ENCODE results near the gene TMEM233. TPM values are rescaled to one million over a fixed set of nuclear protein-coding genes. Genes with fewer than 3 reads are reported as not detected.

The TMEM233 gene
- total RNA-seq, 1 donor from 2014 or later: 0.92 TPM

DNA sequence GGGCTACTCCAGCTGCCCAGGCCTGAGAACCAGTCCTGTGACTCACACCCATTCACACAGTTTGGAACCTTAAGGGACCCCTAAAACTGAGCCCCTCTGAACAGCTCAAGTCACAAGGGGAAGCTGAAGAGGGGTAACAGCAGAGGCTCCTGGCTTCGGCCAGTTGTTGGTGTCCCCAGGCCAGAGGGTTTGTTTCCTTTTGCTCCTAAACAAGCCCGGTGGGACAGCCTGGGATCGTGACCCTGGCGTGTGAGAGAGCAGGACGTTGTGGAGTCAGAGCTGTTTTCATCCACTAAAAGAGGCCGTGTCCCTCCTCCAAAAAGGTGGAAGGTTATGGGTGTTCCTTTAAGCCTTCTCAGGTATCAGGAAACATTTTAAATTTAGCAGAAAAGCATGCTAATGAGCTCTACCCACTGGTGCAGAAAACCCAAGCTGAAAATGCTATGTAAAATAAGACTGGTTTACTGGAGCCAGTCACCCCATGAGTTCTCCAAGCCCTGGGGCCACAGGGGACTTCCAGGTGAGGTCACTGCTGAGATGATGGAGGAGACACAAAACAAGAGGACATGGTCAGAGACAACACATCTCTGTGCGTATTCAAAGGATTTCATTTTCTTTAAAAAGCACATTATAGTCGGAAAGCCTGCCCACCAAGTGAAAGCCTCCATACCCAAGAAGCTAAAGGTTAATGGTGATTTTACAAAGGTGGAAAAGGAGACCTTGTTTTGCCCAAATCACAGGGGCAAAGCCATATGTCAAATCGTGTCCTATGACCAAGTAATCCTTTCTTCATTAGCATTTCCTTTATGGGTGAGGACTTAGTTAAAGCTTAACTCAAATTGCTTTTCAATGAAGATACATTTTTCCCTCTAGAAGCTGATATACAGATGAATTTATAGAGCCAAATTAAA lies 88.4 kb downstream of the TMEM233 start:
- no peak for DNase-seq

DNA sequence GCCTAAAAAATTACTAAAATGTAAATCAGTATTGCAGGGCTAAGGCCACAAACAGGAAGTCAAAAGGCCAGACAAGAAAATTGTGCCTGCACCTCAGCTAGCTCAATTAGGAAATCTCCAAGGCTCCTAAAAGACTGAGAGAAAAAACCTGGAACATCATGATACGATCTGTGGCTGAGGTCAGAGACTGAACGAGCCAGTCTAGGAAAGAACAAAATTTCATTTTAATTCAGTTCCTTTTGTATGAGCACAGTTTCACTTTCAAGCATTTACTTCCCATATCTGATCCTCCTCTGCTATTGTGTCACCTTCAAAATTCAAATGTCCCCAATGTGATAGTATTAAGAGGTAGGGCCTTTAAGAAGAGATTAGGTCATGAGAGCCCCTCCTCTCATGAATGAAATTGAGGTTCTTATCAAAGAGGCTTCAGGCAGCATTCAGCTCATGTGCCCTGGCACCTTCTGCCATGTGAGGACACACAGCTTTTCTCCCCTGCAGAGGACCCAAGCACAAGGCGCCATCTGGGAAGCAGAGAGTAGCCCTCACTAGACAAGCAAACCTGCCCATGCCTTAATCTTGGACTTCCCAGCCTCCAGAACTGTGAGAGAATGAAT lies 89.2 kb downstream of the TMEM233 start:
- DNase-seq: no peak

DNA sequence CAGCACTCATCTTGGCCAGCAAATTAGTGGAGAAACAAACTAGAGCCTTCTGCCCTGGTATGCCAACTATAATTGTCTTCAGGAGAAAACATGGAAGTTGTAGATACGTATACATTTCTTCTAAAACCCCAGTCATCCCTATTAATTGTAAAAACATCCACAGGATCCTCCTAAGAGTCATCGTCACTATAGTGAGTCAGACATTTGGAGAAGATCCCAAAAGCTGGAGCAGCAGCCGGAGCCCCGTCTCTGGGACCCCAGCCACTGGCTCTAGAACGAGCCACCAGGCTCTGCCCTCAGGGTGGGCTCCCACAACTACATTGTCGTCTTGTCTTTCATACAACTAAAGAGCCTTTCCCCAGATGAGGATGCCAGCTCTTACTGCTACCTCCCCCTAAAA lies 89.8 kb downstream of the TMEM233 start:
- no peak for DNase-seq

DNA sequence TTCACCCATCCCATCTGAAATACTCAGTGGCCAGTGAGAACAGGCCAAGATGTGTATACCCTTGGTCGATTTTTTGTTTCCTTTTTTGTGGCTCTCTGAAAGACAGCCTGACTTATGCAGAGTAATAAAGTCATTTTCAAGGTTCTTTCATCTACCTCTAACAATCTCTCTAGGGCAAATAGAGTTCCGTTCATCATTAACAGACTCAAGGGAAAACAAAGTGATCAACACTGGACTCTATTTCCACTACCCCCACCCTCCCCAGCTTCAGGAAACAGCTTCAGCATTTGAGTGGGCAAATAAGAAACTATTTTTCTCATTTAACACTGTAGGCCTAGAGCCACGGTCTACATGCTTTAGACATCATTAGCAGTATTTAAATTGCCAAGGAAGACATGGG lies 90.2 kb downstream of the TMEM233 start:
- no peak for DNase-seq

DNA sequence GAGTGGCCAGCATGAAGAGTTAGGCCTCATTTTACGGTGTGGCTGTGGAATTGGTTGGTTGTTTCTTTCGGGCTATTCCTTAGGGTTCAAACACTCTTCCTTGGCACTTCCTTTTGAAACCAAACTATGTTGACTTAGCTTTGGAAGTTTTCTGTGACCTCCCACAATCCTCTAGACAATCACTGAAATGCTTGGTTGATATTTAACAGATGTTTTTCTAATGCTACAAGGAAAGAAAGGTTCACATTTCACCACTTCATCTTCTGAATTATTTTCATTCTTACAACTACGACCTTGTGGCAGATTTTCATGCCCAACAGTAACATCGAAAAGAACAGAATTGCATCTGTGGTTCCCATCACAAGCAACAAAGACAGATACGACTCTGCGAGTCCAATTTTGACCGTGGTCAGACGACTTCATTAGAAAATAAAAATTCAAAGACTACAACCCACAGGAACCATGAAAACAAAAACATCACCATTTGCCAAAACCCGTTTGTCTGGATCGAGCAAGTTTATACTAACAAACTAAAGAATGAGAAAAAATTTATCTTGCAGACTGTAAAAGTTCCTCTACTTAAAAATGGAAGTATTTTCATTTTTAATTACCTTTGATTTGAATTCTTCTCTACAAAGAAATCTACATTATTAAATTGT lies 91.3 kb downstream of the TMEM233 start:
- peak; percentile 44 for DNase-seq

DNA sequence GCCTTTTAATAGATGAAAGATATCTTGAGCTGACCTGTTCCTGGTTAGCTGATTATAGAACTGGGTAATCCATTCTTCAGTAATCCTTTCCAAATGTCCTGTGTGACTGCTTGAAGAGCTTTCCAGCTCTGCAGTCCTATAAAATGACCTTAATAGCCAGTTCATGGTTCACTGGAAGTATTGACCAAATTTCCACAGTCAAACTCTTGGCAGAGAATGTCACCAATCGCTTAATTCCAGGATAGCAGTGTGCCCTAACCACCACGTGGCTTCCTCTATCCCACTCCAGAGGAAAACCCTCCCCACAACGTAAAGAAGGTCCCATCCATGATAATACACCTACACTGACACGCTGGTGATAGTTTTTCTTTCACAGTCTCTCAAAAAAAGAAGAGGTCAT lies 91.8 kb downstream of the TMEM233 start:
- no peak for DNase-seq

DNA sequence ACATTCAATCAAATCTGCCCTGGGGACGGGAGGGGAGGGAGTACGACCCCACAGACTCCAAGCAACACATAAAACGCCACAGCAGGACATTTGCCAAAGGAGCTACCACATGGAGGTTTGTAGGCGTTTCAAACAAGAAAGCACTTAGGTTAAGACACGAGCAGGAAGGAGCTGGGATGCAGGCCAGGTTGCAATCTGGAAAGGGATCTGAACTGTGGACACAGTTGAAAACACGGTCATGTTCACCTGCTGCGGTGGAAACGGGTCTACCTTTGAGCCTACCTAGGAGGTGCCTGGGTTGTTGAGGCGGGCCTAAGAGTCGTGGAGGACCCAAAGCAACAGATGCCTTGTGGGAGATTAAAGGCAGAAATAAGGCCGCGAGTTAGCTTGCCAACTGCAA lies 92.8 kb downstream of the TMEM233 start:
- no peak for DNase-seq

DNA sequence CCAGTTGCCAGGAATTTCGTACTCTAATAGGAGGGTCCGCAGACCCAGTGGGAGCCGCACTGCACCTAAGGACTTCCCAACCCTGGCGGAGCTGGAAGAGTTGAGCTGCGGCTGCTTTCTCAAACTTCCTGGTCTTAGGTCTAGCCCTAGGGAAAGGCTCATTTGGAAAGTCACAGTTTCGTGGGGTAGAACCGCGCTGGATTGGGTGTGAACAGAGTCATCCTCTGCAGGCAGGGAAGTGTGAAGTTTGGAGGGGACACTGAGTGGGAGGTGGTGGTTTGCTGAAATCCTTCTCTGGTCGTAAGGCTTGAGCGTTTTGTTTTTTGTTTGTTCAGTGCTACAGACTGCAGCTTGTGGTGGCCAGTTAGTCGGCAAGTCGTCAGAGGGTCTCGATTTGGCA lies 93.2 kb downstream of the TMEM233 start:
- no peak for DNase-seq

DNA sequence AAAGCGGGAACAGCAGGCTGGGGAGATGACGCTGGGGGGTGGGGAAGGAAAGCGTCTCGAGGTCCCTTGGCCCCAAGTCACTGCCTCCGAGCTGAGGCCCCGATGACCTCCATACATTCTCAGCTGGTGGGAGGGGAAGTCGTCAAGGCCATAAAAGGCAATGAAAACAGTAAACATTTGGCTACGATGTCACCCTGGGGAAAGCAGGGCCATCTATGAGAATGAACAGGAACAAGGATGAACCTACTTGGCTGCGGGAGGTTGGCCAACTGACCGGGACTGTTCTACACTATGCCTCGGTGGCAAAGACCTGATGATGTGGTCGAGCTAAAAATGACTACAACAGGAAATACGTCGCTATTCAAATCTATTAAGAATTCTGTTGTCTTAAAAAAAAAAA lies 93.8 kb downstream of the TMEM233 start:
- DNase-seq: no peak

DNA sequence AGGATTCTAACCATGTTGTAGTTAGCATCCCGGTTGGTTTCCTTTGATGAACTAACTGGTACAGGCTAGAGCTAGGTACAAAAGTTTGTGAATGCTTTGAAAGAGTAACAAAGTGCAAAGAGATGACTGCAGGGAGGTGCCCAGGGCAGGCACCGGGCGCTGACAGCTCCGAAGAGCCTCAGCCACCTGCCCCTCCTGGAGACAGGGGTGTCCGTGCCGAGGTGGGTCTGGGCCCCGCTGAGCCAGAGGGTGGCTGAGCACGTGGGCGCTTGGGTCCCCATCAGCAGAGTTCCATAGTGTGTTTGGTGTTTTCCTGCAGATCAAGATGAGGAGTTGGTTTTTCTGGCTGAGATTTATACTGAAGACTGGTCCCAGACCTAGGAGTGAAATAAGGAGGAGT lies 94.3 kb downstream of the TMEM233 start:
- no peak for DNase-seq

DNA sequence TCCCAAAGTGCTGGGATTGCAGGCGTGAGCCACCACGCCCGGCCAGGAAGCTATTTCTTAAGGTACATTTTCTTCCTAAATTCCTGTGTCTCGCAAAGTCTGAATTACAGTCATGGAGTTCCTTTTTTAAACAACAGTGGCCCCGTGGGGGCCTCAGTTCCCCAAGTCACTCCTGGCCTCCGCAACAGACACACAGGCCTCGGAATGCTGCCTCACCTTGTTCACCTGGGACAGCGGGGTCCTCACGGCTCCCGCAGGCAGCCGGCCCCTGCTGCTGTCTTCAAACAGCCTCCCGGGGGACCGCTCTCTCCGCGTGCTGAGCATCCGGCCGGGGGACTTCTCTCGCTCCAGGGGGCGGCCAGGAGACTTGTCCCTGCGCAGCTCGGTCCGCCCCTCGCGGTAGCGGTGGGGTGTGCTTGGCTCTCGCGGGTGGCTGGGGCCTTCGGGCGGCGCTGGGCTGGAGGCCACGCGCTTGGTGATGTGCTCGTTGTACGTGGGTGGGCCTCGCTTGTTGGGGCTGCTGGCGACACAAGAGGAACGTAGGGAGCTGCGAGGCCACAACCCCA lies 96.4 kb downstream of the TMEM233 start:
- no peak for DNase-seq

DNA sequence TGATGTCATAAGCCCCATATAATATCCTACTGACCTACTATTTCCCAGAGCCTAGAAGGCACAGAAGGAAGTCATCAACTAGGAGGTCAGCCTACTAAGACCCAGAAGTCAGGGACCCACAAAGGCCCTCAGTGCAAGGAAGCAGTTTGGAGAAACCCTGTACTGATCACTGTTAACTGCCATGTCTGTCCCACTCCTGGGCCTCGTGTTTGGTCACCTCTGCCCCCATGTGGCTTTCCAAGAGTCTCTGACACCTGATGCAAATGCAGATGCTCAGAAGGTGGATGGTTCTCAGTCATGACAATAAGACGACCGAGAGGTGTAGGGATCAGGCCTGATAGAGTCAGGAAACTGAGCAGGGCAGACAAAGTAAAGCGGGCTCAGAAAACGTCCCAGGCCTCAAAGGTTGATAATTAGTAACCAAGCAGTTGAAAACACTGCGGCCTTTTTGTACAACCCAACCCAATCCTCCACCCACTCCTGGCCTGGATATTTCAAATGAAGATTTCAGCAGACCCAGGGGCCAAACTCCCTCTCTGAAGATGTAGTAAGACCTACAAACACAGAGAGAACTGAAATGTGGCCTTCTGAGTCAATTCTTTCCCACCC lies 97.7 kb downstream of the TMEM233 start:
- DNase-seq: no peak

DNA sequence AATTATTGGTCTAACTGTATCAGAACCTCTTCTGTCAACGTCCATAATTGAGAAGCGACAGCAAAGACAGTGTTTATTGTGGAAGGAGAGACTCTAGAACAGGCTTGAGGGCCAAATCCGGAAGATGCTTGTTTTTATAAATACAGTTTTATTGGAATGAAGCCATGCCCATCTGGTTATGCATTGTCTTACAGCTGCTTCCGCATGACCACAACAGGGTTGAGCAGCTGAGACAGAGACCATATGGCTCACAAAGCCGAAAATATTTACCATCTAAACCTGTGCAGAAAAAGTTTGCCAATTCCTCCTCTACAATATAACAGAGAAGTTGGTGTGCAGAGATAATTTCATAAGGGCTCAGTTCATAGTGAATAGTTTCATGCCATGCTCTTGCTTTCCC lies 98.8 kb downstream of the TMEM233 start:
- peak; percentile 82 for DNase-seq

Small RNA genes lying within 50 kb of the gene (small RNA-seq; reads per million reads assigned to genes)
- not detected for gene RN7SKP197 (ENCODE audit: low replicate concordance)

Other genes starting within 250 kb of the TMEM233 start
- gene PRKAB1, start 74.4 kb downstream of the TMEM233 start, total RNA-seq: 41.1 TPM

Measured in tongue (tissue), 3 donors.